ENCODE data around the gene BRK1. TPM values are rescaled to one million over a fixed set of nuclear protein-coding genes. Genes with fewer than 3 reads are reported as not detected.
"Not testable (repeated sequence)": the region's sequence is repeated elsewhere in the genome, so short reads cannot be mapped to it uniquely, and the experiment has no call there.

The BRK1 gene
- total RNA-seq, 2 experiments from 2014 or later = 86.9 to 106 TPM

DNA sequence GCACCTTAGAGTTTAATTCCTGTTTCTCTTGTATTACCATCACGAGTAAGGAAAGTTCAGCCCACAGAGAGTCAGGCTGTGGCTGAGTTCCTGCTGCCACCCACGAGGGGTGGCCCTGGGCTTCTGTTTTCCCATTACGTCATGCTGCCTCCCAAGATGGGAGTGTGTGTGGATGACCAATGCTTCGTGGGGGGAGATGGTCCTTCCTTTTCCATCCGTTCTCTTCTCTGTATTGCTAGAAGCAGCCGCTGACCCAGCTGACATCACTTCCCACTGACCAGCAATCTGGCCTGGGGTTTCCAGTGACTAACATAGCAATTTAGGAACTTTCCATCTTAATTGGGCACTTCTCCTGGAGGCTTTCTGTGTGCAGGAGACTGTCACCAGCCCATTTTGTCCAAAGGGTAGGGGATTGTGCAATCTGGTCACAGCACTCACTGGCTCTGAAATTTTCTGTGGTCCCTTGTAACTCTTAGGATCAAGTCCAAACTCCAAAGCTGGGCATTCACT, 58.5 kb downstream of the BRK1 start:
- DNase-seq (no peak), ATAC-seq (no peak)
- Mint-ChIP-seq H3K9me3 (ENCODE audit: low read depth) (no peaks in the 10 kb centered on the region), H3K36me3 (peaks cover 2% of the 10 kb centered on the region), H3K27ac (no peak overlapping the region), H3K27me3 (no peaks in the 10 kb centered on the region), H3K4me1 (peaks cover 7% of the 10 kb centered on the region), H3K4me3 (no peak overlapping the region)
- CTCF ChIA-PET = interaction anchor here (0.6 to 1.9 kb wide), 3 partner anchors 9 to 26 kb away, joined by 3 to 4 read pairs (median 4); partner anchors contain the start of gene IRAK2

DNA sequence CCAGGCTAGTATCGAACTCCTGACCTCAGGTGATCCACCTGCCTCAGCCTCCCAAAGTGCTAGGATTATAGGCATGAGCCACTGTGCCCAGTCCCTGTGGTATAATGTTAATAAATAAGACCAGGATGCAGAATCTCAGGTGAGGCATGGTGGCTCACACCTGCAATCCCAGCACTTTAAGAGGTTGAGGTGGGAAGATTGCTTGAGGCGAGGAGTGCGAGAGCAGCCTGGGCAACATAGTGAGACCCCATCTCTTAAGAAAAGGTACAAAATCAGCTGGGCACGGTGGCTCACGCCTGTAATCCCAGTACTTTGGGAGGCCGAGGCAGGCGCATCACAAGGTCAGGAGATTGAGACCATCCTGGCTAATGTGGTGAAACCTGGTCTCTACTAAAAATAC, 59.9 kb downstream of the BRK1 start:
- not testable (repeated sequence) for H3K36me3 Mint-ChIP-seq; DNase-seq; H3K27ac Mint-ChIP-seq; H3K27me3 Mint-ChIP-seq; H3K9me3 Mint-ChIP-seq (ENCODE audit: low read depth); H3K4me3 Mint-ChIP-seq; H3K4me1 Mint-ChIP-seq; ATAC-seq
- CTCF ChIA-PET = interaction anchor here (0.9 kb wide), 1 partner anchor 15 kb away, joined by 3 read pairs; no protein-coding TSS in a partner anchor

DNA sequence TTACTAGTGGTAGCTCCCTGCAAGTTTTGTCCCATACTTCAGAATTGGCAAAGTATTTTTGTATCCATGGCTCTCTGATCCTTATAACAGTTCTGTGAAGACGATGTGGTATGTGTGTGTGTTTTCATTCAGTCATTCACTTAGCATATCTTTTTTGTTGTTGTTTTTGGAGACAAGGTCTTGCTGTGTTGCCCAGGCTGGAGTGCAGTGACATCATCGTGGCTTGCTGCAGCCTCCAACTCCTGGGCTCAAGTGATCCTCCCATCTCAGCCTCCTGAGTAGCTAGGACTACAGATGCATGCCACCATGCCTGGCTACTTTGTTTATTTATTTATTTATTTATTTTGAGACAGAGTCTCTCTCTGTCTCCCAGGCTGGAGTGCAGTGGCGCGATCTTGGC, 60.7 kb downstream of the BRK1 start:
- not testable (repeated sequence) for H3K27ac Mint-ChIP-seq; H3K9me3 Mint-ChIP-seq (ENCODE audit: low read depth); ATAC-seq; H3K4me3 Mint-ChIP-seq; H3K36me3 Mint-ChIP-seq; DNase-seq; H3K27me3 Mint-ChIP-seq; H3K4me1 Mint-ChIP-seq
- CTCF ChIA-PET = interaction anchor here (0.6 to 1.4 kb wide), 2 partner anchors 16 to 18 kb away, joined by 3 read pairs; no protein-coding TSS in a partner anchor

Other genes starting within 250 kb of the BRK1 start
- gene CIDEC, start 235.4 kb upstream of the BRK1 start, total RNA-seq = not detected
- 10 to 100 TPM; 27.9 to 44.0 TPM for gene JAGN1, start 225.1 kb upstream of the BRK1 start, total RNA-seq
- 1 to 10 TPM in 1 of 2 experiments, under 1 TPM in 1; 0.68 to 1.9 TPM for gene IL17RE, start 212.8 kb upstream of the BRK1 start, total RNA-seq
- gene IL17RC, start 198.6 kb upstream of the BRK1 start, total RNA-seq = under 1 TPM; 0.30 to 0.41 TPM
- gene CRELD1, start 181.8 kb upstream of the BRK1 start, total RNA-seq = 10 to 100 TPM; 17.4 to 18.9 TPM
- gene PRRT3, start 163.3 kb upstream of the BRK1 start, total RNA-seq = 1 to 10 TPM; 3.5 to 6.4 TPM
- 10 to 100 TPM; 52.5 to 63.8 TPM for gene EMC3, start 128.8 kb upstream of the BRK1 start, total RNA-seq
- gene FANCD2, start 89.2 kb upstream of the BRK1 start, total RNA-seq = 100 to 1,000 TPM in 1 of 2 experiments, 10 to 100 TPM in 1; 75.1 to 109 TPM
- gene FANCD2OS, start 7.4 kb upstream of the BRK1 start, total RNA-seq = not detected
- gene VHL, start 26.1 kb downstream of the BRK1 start, total RNA-seq = 10 to 100 TPM; 68.2 to 75.7 TPM
- gene IRAK2, start 49.2 kb downstream of the BRK1 start, total RNA-seq = 1 to 10 TPM; 3.0 to 9.1 TPM
- gene TATDN2, start 132.8 kb downstream of the BRK1 start, total RNA-seq = 10 to 100 TPM; 60.2 to 67.1 TPM
- under 1 TPM in 1 of 2 experiments, not detected in 1; 0.77 TPM for gene GHRL, start 177.3 kb downstream of the BRK1 start, total RNA-seq
- 100 to 1,000 TPM in 1 of 2 experiments, 10 to 100 TPM in 1; 87.2 to 101 TPM for gene SEC13, start 205.4 kb downstream of the BRK1 start, total RNA-seq